ENCODE results near the gene THY1.
"Not testable (repeated sequence)": the region's sequence is repeated elsewhere in the genome, so short reads cannot be mapped to it uniquely, and the experiment has no call there.

Gene THY1

DNA sequence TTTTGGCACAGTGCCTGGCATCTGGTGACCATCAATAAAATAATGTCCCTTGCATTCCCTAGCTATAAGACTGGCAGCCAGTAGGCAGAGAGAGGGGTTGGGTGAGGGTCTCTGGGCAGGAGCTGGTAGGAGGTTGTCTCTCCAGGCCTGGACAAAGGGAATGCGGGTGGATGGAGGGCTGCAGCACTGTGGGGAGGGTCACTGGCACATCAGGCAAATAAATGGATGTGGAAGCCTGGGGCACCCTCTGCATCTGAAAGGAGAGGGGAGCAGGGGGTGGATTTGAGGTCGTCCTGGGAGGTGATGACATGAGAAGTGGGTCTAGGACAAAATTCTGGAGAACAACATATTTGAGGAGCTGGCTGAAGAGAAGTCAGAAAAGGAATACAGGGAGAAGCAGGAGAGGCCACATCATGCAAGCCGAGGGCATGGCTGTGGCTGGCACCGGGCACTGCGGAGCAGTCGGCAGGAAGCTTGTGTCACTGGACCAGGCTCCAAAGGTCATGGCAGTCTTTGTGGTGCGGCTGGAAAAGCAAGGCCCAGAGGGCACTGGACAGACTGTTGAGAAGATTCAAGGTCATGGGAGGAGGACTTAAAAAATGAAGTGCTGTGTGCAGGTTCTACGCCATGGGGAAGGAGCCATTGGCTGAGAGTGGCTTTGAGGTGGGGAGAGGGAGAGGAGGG lies 36.5 kb upstream of the THY1 start:
- H3K4me3 ChIP-seq (ENCODE audit: low read length in 2 of 2), result no peak overlapping the region
- H3K27ac ChIP-seq (ENCODE audit: low read depth in 2 of 2, low read length in 2 of 2), result no peak overlapping the region

DNA sequence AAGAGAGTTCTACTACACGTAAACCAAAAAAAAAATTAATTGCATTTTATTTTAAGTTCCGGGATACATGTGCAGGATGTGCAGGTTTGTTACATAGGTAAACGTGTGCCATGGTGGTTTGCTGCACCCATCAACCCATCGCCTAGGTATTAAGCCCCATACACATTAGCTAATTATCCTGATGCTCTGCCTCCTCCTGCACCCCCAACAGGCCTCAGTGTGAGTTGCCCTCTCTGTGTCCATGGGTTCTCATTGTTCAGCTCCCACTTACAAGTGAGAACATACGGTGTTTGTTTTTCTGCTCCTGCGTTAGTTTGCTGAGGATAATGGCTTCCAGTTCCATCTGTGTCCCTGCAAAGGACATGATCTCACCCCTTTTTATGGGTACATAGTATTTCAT lies 32.7 kb upstream of the THY1 start:
- not testable (repeated sequence) for H3K9me3 ChIP-seq (ENCODE audit: control insufficient read depth in 2 of 2, low read length in 2 of 2); H3K27ac ChIP-seq (ENCODE audit: low read depth in 2 of 2, low read length in 2 of 2); H3K4me3 ChIP-seq (ENCODE audit: low read length in 2 of 2); H3K36me3 ChIP-seq (ENCODE audit: control insufficient read depth in 2 of 2, insufficient read depth in 2 of 2, low read length in 2 of 2); H3K4me1 ChIP-seq (ENCODE audit: control insufficient read depth in 2 of 2, insufficient read depth in 2 of 2, low read length in 2 of 2); H3K9ac ChIP-seq (ENCODE audit: low read depth in 1 of 2, low read length in 2 of 2); H3K27me3 ChIP-seq (ENCODE audit: control insufficient read depth in 2 of 2, insufficient read depth in 2 of 2, low read length in 2 of 2)

More for the DNA sequence above, 36.5 kb upstream of the THY1 start:
- Histone ChIP-seq H3K36me3 (ENCODE audit: control insufficient read depth in 2 of 2, insufficient read depth in 2 of 2, low read length in 2 of 2) (no peaks in the 10 kb centered on the region), H3K9ac (ENCODE audit: low read depth in 1 of 2, low read length in 2 of 2) (no peak overlapping the region), H3K27me3 (ENCODE audit: control insufficient read depth in 2 of 2, insufficient read depth in 2 of 2, low read length in 2 of 2) (no peaks in the 10 kb centered on the region), H3K9me3 (ENCODE audit: control insufficient read depth in 2 of 2, low read length in 2 of 2) (no peaks in the 10 kb centered on the region), H3K4me1 (ENCODE audit: control insufficient read depth in 2 of 2, insufficient read depth in 2 of 2, low read length in 2 of 2) (no peaks in the 10 kb centered on the region)

DNA sequence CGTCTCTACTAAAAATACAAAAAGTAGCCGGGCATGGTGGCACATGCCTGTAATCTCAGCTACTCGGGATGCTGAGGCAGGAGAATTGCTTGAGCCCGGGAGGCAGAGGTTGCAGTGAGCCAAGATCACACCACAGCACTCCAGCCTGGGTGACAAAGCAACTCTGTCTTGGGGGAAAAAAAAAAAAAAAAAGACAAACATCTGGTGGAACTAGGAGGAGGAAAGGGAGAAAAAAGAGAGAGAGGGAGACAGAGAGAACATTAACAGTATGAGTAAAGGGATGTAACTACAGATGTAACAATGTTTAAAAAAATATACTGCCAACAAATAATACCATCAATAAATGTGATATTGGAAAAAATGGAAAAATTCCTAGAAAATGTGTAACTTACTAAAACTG lies 32.3 kb upstream of the THY1 start:
- not testable (repeated sequence) for H3K27ac ChIP-seq (ENCODE audit: low read depth in 2 of 2, low read length in 2 of 2); H3K9ac ChIP-seq (ENCODE audit: low read depth in 1 of 2, low read length in 2 of 2); H3K36me3 ChIP-seq (ENCODE audit: control insufficient read depth in 2 of 2, insufficient read depth in 2 of 2, low read length in 2 of 2); H3K4me1 ChIP-seq (ENCODE audit: control insufficient read depth in 2 of 2, insufficient read depth in 2 of 2, low read length in 2 of 2); H3K9me3 ChIP-seq (ENCODE audit: control insufficient read depth in 2 of 2, low read length in 2 of 2); H3K27me3 ChIP-seq (ENCODE audit: control insufficient read depth in 2 of 2, insufficient read depth in 2 of 2, low read length in 2 of 2); H3K4me3 ChIP-seq (ENCODE audit: low read length in 2 of 2)

DNA sequence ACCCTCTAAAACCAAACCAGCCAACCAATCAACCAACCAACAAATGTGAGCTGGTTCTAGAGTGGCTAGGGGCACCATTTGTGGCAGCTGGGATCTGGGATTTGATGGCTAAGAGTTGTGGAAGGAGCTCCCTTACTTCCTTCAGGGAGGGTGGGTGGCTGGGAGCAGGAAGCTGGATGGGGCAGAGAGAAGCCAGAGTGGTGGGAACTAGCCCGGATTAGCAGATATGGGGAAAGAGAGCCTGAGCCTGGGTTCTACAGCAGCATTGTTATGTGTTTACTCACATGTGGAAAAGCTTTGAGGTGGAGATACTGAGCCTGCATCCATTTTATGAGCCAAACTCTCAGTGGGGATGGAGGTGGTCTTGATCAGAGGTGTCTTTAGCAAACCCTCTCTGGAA lies 30.9 kb upstream of the THY1 start:
- Histone ChIP-seq H3K9me3 (ENCODE audit: control insufficient read depth in 2 of 2, low read length in 2 of 2) (no peaks in the 10 kb centered on the region), H3K9ac (ENCODE audit: low read depth in 1 of 2, low read length in 2 of 2) (no peak overlapping the region), H3K4me3 (ENCODE audit: low read length in 2 of 2) (no peak overlapping the region), H3K36me3 (ENCODE audit: control insufficient read depth in 2 of 2, insufficient read depth in 2 of 2, low read length in 2 of 2) (no peaks in the 10 kb centered on the region), H3K4me1 (ENCODE audit: control insufficient read depth in 2 of 2, insufficient read depth in 2 of 2, low read length in 2 of 2) (no peaks in the 10 kb centered on the region), H3K27me3 (ENCODE audit: control insufficient read depth in 2 of 2, insufficient read depth in 2 of 2, low read length in 2 of 2) (peaks cover 0 to 4% of the 10 kb centered on the region in 2 donors), H3K27ac (ENCODE audit: low read depth in 2 of 2, low read length in 2 of 2) (no peak overlapping the region)

DNA sequence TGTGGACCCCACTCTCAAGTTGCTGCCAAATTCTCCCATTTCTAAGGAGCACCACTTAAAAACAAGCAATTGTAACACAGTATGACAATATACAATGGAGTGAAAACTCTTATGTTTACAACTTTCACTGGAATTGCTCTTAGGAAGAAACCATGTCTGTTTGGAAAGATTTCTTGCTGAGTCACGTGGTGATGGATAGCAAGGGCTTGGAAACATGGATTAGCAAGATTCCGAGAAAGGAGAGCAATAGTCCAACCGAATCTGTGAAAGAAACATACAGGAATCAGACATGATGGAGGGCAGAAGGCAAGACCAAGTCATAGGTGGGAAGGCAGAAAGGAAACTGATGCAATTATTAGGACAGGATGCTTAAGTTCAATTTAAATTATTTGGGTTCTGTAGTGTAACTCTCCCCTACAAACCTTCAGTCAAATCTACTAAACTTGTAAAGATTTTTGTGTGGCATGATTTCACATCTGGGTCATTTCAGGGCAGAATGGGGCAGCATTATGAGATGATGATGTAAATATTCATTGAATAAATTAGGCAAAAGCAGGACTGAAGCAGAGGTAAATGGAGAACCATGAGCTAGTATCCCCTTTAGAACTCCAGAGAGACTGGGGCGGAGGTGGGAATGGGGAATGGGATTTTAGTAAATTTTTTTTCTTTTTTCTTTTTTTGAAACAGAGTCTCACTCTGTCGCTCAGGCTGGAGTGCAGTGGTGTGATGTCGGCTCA lies 27.8 kb upstream of the THY1 start:
- Histone ChIP-seq H3K36me3 (ENCODE audit: control insufficient read depth in 2 of 2, insufficient read depth in 2 of 2, low read length in 2 of 2) (no peaks in the 10 kb centered on the region), H3K27me3 (ENCODE audit: control insufficient read depth in 2 of 2, insufficient read depth in 2 of 2, low read length in 2 of 2) (peaks cover 0 to 4% of the 10 kb centered on the region in 2 donors), H3K4me3 (ENCODE audit: low read length in 2 of 2) (no peak overlapping the region), H3K9me3 (ENCODE audit: control insufficient read depth in 2 of 2, low read length in 2 of 2) (no peaks in the 10 kb centered on the region), H3K27ac (ENCODE audit: low read depth in 2 of 2, low read length in 2 of 2) (no peak overlapping the region), H3K4me1 (ENCODE audit: control insufficient read depth in 2 of 2, insufficient read depth in 2 of 2, low read length in 2 of 2) (no peaks in the 10 kb centered on the region), H3K9ac (ENCODE audit: low read depth in 1 of 2, low read length in 2 of 2) (no peak overlapping the region)

DNA sequence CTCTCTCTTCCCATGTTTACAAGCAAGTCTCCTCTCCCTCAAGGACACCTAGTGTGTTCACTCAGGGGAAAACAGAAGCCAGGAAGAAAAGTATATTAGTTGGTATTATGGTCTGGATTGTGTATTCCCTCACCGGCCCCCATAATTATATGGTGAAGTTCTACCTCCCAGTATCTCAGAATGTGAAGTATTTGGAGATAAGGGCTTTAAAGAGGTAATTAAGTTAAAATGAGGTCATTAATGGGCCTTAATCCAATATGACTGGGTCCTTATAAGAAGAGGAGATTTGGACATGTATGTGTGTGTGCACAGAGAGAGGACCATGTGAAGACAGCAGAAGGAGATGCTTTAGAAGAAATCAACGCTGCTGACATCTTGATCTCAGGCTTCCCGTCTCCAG lies 26.5 kb upstream of the THY1 start:
- H3K27me3 ChIP-seq (ENCODE audit: control insufficient read depth in 2 of 2, insufficient read depth in 2 of 2, low read length in 2 of 2), result peaks cover 0 to 4% of the 10 kb centered on the region in 2 donors
- H3K36me3 ChIP-seq (ENCODE audit: control insufficient read depth in 2 of 2, insufficient read depth in 2 of 2, low read length in 2 of 2), result no peaks in the 10 kb centered on the region
- no peak overlapping the region for H3K9ac ChIP-seq (ENCODE audit: low read depth in 1 of 2, low read length in 2 of 2)
- no peaks in the 10 kb centered on the region for H3K9me3 ChIP-seq (ENCODE audit: control insufficient read depth in 2 of 2, low read length in 2 of 2)
- no peaks in the 10 kb centered on the region for H3K4me1 ChIP-seq (ENCODE audit: control insufficient read depth in 2 of 2, insufficient read depth in 2 of 2, low read length in 2 of 2)
- no peak overlapping the region for H3K27ac ChIP-seq (ENCODE audit: low read depth in 2 of 2, low read length in 2 of 2)
- no peak overlapping the region for H3K4me3 ChIP-seq (ENCODE audit: low read length in 2 of 2)

DNA sequence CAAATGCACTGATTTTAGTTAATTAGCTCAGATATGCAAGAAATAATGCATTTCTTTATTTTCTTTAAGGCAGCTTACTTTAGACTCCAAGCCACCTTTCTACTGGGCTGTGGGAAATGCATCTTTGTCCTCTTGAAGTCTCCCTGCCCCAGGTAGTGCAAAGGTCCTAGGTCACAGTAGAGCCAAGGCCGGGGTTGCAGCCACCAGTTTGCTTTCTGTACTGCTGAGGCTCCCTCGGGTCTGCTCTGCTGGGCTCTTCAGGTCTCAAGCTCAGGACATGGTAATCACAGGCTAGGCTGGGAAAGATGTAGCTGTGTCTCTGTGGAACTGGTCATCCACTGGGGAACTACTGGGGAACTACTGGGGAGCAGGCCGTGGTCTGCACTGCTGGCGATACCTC lies 25.4 kb upstream of the THY1 start:
- H3K9ac ChIP-seq (ENCODE audit: low read depth in 1 of 2, low read length in 2 of 2), result no peak overlapping the region
- H3K9me3 ChIP-seq (ENCODE audit: control insufficient read depth in 2 of 2, low read length in 2 of 2), result no peaks in the 10 kb centered on the region
- no peak overlapping the region for H3K27ac ChIP-seq (ENCODE audit: low read depth in 2 of 2, low read length in 2 of 2)
- peaks cover 0 to 4% of the 10 kb centered on the region in 2 donors for H3K27me3 ChIP-seq (ENCODE audit: control insufficient read depth in 2 of 2, insufficient read depth in 2 of 2, low read length in 2 of 2)
- no peaks in the 10 kb centered on the region for H3K36me3 ChIP-seq (ENCODE audit: control insufficient read depth in 2 of 2, insufficient read depth in 2 of 2, low read length in 2 of 2)
- no peaks in the 10 kb centered on the region for H3K4me1 ChIP-seq (ENCODE audit: control insufficient read depth in 2 of 2, insufficient read depth in 2 of 2, low read length in 2 of 2)
- H3K4me3 ChIP-seq (ENCODE audit: low read length in 2 of 2), result no peak overlapping the region

DNA sequence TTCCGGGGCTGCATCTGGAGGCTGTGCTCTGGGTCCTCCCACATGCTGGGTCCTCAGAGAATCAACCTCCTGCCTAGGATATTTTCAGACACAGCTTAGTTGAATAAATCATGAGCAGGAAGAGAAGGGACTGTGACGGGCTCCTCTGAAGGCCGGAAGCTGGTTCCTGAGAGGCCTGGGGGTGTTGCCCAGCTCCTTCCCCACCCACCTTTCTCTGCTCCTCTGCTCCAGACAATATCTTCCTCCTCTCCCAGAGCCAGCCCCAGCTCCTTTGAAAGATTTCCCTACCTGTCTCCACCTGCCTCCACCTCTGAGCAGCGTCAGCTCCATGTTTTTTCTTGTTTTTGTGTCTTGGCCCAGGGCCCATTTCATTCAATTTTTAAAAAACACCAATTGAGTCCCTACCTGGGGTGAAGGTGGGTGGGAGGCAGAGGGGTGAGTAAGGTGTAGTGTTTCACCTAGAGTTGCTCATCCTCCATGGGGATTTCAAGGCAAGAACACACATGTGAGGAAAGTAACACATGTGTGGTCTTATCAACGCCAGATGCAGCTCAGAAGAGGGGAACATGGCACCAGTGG lies 24.8 kb upstream of the THY1 start:
- Histone ChIP-seq H3K4me3 (ENCODE audit: low read length in 2 of 2) (no peak overlapping the region), H3K9ac (ENCODE audit: low read depth in 1 of 2, low read length in 2 of 2) (no peak overlapping the region), H3K27me3 (ENCODE audit: control insufficient read depth in 2 of 2, insufficient read depth in 2 of 2, low read length in 2 of 2) (peaks cover 0 to 4% of the 10 kb centered on the region in 2 donors), H3K9me3 (ENCODE audit: control insufficient read depth in 2 of 2, low read length in 2 of 2) (no peaks in the 10 kb centered on the region), H3K27ac (ENCODE audit: low read depth in 2 of 2, low read length in 2 of 2) (no peak overlapping the region), H3K4me1 (ENCODE audit: control insufficient read depth in 2 of 2, insufficient read depth in 2 of 2, low read length in 2 of 2) (no peaks in the 10 kb centered on the region), H3K36me3 (ENCODE audit: control insufficient read depth in 2 of 2, insufficient read depth in 2 of 2, low read length in 2 of 2) (no peaks in the 10 kb centered on the region)

DNA sequence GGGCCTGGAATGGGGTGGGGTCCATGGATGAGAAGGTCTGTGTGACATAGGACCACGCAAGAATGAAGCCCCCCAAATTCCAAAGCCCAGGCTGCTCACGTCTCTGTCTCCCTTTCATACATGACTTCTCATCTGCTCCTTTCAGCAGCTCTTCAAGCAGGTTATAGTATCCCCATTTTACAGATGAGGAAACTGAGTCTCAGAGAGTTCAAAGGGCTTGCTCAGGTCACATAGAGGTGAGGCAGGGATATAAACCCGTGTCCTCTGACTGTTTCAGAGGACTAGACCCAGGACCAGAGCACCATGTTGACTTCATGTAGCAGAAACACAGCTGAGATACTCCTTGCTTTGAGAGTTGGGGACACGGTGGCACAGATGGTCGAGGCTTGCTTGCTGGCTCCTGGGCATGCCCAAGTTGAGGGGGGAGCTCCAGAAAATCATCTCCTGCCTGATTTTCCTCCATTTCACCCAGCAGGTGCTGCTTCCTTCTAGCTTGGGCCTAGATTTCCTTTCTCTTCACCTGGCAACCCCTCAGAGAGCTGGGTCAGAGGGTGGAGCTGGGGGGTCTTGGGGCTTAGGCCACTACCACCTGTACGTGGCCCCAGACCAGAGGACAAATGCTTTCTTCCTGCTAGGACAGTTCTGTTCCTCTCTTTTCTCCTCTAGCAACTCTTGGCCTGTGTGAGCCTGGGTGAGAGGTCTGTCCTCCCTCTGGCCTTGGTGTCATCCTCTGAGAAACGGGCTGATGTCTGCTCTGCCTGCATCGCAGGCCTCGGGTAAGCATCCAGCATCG lies 24.1 kb upstream of the THY1 start:
- peaks cover 0 to 4% of the 10 kb centered on the region in 2 donors for H3K27me3 ChIP-seq (ENCODE audit: control insufficient read depth in 2 of 2, insufficient read depth in 2 of 2, low read length in 2 of 2)
- no peak overlapping the region for H3K4me3 ChIP-seq (ENCODE audit: low read length in 2 of 2)
- H3K36me3 ChIP-seq (ENCODE audit: control insufficient read depth in 2 of 2, insufficient read depth in 2 of 2, low read length in 2 of 2), result no peaks in the 10 kb centered on the region
- no peak overlapping the region for H3K9ac ChIP-seq (ENCODE audit: low read depth in 1 of 2, low read length in 2 of 2)
- no peaks in the 10 kb centered on the region for H3K9me3 ChIP-seq (ENCODE audit: control insufficient read depth in 2 of 2, low read length in 2 of 2)
- no peaks in the 10 kb centered on the region for H3K4me1 ChIP-seq (ENCODE audit: control insufficient read depth in 2 of 2, insufficient read depth in 2 of 2, low read length in 2 of 2)
- no peak overlapping the region for H3K27ac ChIP-seq (ENCODE audit: low read depth in 2 of 2, low read length in 2 of 2)

DNA sequence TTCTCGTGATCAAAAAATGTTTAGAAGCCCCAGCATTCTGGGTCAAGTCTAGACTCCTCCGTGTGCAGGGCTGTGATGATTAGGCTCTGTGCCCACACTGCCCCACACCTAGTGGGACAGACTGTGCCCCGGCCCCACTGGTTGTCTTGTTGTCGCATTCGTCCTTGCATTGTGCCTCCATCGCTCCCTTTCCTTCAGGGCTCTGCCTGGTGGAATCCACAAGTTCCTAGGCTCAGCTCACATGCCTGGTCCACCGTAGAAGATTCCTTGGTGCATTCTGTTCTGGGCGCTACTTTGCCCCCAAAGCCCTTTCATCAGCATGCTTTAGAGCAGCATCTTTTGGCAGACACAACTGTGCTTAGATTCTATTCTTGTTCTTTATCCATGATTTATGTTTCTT lies 23.5 kb upstream of the THY1 start:
- Histone ChIP-seq H3K36me3 (ENCODE audit: control insufficient read depth in 2 of 2, insufficient read depth in 2 of 2, low read length in 2 of 2) (no peaks in the 10 kb centered on the region), H3K27ac (ENCODE audit: low read depth in 2 of 2, low read length in 2 of 2) (no peak overlapping the region), H3K27me3 (ENCODE audit: control insufficient read depth in 2 of 2, insufficient read depth in 2 of 2, low read length in 2 of 2) (no peaks in the 10 kb centered on the region), H3K4me3 (ENCODE audit: low read length in 2 of 2) (no peak overlapping the region), H3K9me3 (ENCODE audit: control insufficient read depth in 2 of 2, low read length in 2 of 2) (no peaks in the 10 kb centered on the region), H3K9ac (ENCODE audit: low read depth in 1 of 2, low read length in 2 of 2) (no peak overlapping the region), H3K4me1 (ENCODE audit: control insufficient read depth in 2 of 2, insufficient read depth in 2 of 2, low read length in 2 of 2) (no peaks in the 10 kb centered on the region)

Data from mucosa of rectum (tissue), 2 donors.